Hepatocyte (in vitro differentiated cells): ENCODE results near the gene SIRT5. TPM values are rescaled to one million over a fixed set of nuclear protein-coding genes. Genes with fewer than 3 reads are reported as not detected.

Experiments
- DNase-seq: peaks from one replicate; pipeline ENCODE4 v3.0.0-alpha.2; 2016; ENCODE audit warnings: low spot score
- H2AFZ ChIP-seq: fragments of 200-600 bp; sonication (generic); 2 replicates; pipeline ENCODE4 v1.6.0; 2016; ENCODE audit warnings: antibody characterized with exemption, mild to moderate bottlenecking
- H3K27ac ChIP-seq: fragments of 200-600 bp; sonication (generic); 2 replicates; pipeline ENCODE4 v1.5.1; 2016; ENCODE audit warnings: mild to moderate bottlenecking
- H3K27me3 ChIP-seq: fragments of 200-600 bp; sonication (generic); 2 replicates; pipeline ENCODE4 v1.6.1; 2016
- H3K36me3 ChIP-seq: fragments of 200-600 bp; sonication (generic); replicated peaks from 2 replicates; pipeline ENCODE4 v1.5.1; 2016; ENCODE audit warnings: low read depth; ENCODE audit not compliant: insufficient read depth
- H3K4me1 ChIP-seq: fragments of 200-600 bp; sonication (generic); 2 replicates; pipeline ENCODE4 v1.5.1; 2016; ENCODE audit warnings: mild to moderate bottlenecking, moderate library complexity; ENCODE audit not compliant: insufficient read depth
- H3K4me2 ChIP-seq: fragments of 200-600 bp; sonication (generic); 2 replicates; pipeline ENCODE4 v1.6.0; 2016
- H3K4me3 ChIP-seq: fragments of 200-600 bp; sonication (generic); 2 replicates; pipeline ENCODE4 v1.5.1; 2016; ENCODE audit warnings: mild to moderate bottlenecking
- H3K79me2 ChIP-seq: fragments of 200-600 bp; sonication (generic); 2 replicates; pipeline ENCODE4 v1.6.0; 2017; ENCODE audit warnings: mild to moderate bottlenecking
- H3K9me2 ChIP-seq: fragments of 200-600 bp; sonication (generic); replicated peaks from 2 replicates; pipeline ENCODE4 v1.6.0; 2017; ENCODE audit warnings: mild to moderate bottlenecking; ENCODE audit not compliant: insufficient read depth
- H3K9me3 ChIP-seq: fragments of 200-600 bp; sonication (generic); 2 replicates; pipeline ENCODE4 v1.5.1; 2016; ENCODE audit warnings: low read depth, mild to moderate bottlenecking
- H4K20me1 ChIP-seq: fragments of 200-600 bp; sonication (generic); 2 replicates; pipeline ENCODE4 v1.6.0; 2016; ENCODE audit warnings: mild to moderate bottlenecking; ENCODE audit not compliant: insufficient read depth, poor library complexity, severe bottlenecking
- CTCF ChIP-seq: fragments of 200-600 bp; sonication (generic); IDR thresholded peaks from 2 replicates; pipeline ENCODE4 v1.5.1; 2016; ENCODE audit warnings: antibody characterized with exemption, mild to moderate bottlenecking; ENCODE audit not compliant: poor library complexity
- EZH2 ChIP-seq: fragments of 200-600 bp; sonication (generic); IDR thresholded peaks from 2 replicates; pipeline ENCODE4 v1.6.1; 2016; ENCODE audit warnings: antibody characterized with exemption, mild to moderate bottlenecking, borderline replicate concordance
- EZH2phosphoT487 ChIP-seq: fragments of 200-600 bp; sonication (generic); IDR thresholded peaks from one replicate; pipeline ENCODE4 v1.6.1; 2018; ENCODE audit warnings: antibody characterized with exemption, mild to moderate bottlenecking, low read depth, moderate library complexity; ENCODE audit not compliant: unreplicated experiment, severe bottlenecking
- WGBS: methylation state at CpG from one replicate; pipeline ENCODE4 v1.1.6; 2016; ENCODE audit warnings: low lambda C conversion rate; ENCODE audit errors: missing lambda C conversion rate; 5-methylcytosine and 5-hydroxymethylcytosine counted together
- polyA plus RNA-seq: library from polyadenylated mRNA; unstranded; fragments of >200 nt; fragmentation: Nextera tagmentation; extraction: Ambion mirVana; gene quantifications from 2 replicates; pipeline ENCODE4 v1.2.1, GENCODE V29; 2016
- total RNA-seq: library from RNA; depleted of rRNA; stranded (reverse); fragments of >200 nt; gene quantifications from 2 replicates; pipeline ENCODE4 v1.2.3, GENCODE V29; 2014

The SIRT5 gene
- total and polyA plus RNA-seq, 2 experiments from 2014 or later = 8.6 to 12.9 TPM

GRCh38 chr6:13617066-13617465, 42.7 kb downstream of the SIRT5 start:
- peaks cover 10% of the 10 kb centered on the region for H4K20me1 ChIP-seq
- H2AFZ ChIP-seq = no peak overlapping the region
- no peak overlapping the region for H3K27ac ChIP-seq
- H3K36me3 ChIP-seq = no peaks in the 10 kb centered on the region
- H3K79me2 ChIP-seq = peaks cover 37% of the 10 kb centered on the region
- no peak overlapping the region for H3K4me3 ChIP-seq
- no peaks in the 10 kb centered on the region for H3K27me3 ChIP-seq
- H3K4me1 ChIP-seq = peaks cover 16% of the 10 kb centered on the region
- TF ChIP-seq EZH2 = no peak
- no peak for TF ChIP-seq EZH2phosphoT487
- no peak for TF ChIP-seq CTCF
- H3K9me3 ChIP-seq = no peaks in the 10 kb centered on the region
- no peak for DNase-seq
- H3K9me2 ChIP-seq = no peaks in the 10 kb centered on the region
- H3K4me2 ChIP-seq = peak overlapping the region; percentile 80
- 92% methylated on average over 2 of the region's 2 CpGs for WGBS

DNA sequence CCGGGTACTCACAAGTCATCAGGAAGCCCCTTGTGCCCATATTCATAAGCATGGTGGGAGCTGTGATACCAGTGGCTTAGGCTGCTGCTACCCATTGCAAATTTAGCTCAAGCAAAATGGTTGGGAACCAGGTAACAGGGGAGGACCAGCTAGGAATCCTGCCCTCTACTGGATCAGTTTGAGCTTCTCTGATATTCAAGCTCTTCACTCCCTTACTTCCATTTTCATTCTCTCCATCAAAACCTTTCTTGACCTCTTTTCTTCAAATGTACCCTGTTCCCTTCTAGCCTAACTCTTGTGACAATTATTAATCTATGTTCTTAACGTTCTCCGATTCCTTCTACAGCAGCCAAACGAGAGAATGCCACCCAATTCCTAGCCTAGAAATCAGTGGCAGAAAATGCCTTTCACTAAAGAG, 50.5 kb downstream of the SIRT5 start:
- Histone ChIP-seq H2AFZ (no peak overlapping the region), H3K4me1 (no peaks in the 10 kb centered on the region), H3K4me3 (no peak overlapping the region), H4K20me1 (no peaks in the 10 kb centered on the region), H3K36me3 (peaks cover 3% of the 10 kb centered on the region), H3K27ac (no peak overlapping the region), H3K9me2 (no peaks in the 10 kb centered on the region), H3K79me2 (no peaks in the 10 kb centered on the region), H3K27me3 (no peaks in the 10 kb centered on the region), H3K9me3 (no peaks in the 10 kb centered on the region), H3K4me2 (no peak overlapping the region)
- peak; percentile 46 for TF ChIP-seq CTCF
- TF ChIP-seq EZH2 = no peak
- no peak for TF ChIP-seq EZH2phosphoT487
- DNase-seq = peak; percentile 53
- 72% methylated on average over 4 of the region's 4 CpGs for WGBS

- Histone ChIP-seq H3K4me2 (no peak overlapping the region), H4K20me1 (no peaks in the 10 kb centered on the region), H3K4me3 (no peak overlapping the region), H3K4me1 (no peaks in the 10 kb centered on the region), H3K36me3 (peaks cover under 1% of the 10 kb centered on the region), H3K9me2 (no peaks in the 10 kb centered on the region), H3K27me3 (no peaks in the 10 kb centered on the region), H3K79me2 (no peaks in the 10 kb centered on the region), H3K27ac (no peak overlapping the region), H2AFZ (no peak overlapping the region), H3K9me3 (no peaks in the 10 kb centered on the region)
- no peak for TF ChIP-seq CTCF
- no peak for TF ChIP-seq EZH2
- TF ChIP-seq EZH2phosphoT487 = no peak
- no peak for DNase-seq
- 68% methylated on average over 4 of the region's 4 CpGs for WGBS
These were observed 55.2 kb downstream of the SIRT5 start for GRCh38 chr6:13629459-13630116.
